Measurements from ENCODE around the gene PNPLA2. TPM values are rescaled to one million over a fixed set of nuclear protein-coding genes. Genes with fewer than 3 reads are reported as not detected.

PNPLA2 gene
- total and polyA plus RNA-seq, 2 of the 8 experiments (the other 6 are each of a cell fraction or from before 2014, with no cell fraction given): 30.9 to 62.1 TPM

DNA sequence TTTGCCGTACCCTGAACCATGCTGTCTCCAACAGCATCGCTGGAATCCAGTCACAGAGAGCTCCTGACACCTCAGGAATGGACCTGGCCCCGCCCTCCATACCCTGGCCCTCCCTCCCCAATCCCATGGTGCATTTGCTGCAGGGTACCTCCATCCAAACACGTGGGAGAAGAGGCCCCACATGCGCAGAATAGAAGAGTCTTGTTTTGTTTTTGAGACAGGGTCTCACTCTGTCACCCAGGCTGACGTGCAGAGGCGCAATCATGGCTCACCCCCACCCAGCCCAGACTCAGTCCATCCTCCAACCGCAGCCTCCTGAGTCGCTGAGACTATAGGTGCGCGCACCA, 2.3 kb upstream of the PNPLA2 start:
- Histone ChIP-seq H4K91ac (replicated peaks; ENCODE audit: insufficient read length, low read length) (no peak overlapping the region), H3K4me1 (replicated peaks in 1 of 4; ENCODE audit: control insufficient read depth in 3 of 4, insufficient read depth in 4 of 4, low read length in 3 of 4) (peaks cover 0 to 15% (median 10%) of the 10 kb centered on the region in 4 experiments; a peak in 5 of 7 replicates), H3K27me3 (replicated peaks in 1 of 4; ENCODE audit: control insufficient read depth in 3 of 4, extremely low read depth in 1 of 4, insufficient read depth in 3 of 4, low read length in 3 of 4) (no peaks in the 10 kb centered on the region; a peak in 2 of 7 replicates), H2BK15ac (ENCODE audit: low read length) (no peak overlapping the region), H2BK5ac (ENCODE audit: low read depth, low read length) (0 out of 2 replicates have a peak overlapping the region, but pooled peaks have one; percentile 2), H3K18ac (ENCODE audit: extremely low read depth, low read length) (no peak overlapping the region), H3K23ac (ENCODE audit: insufficient read length) (no peak overlapping the region), H4K8ac (ENCODE audit: extremely low read depth, insufficient read depth, low read length) (no peak overlapping the region; the same call in 1 of the 2 replicates), H3K14ac (ENCODE audit: insufficient read length) (no peak overlapping the region), H2AFZ (ENCODE audit: low read length) (no peak overlapping the region), H3K79me2 (ENCODE audit: control insufficient read depth in 1 of 2, insufficient read depth in 2 of 2, low read length in 2 of 2) (peaks cover 0 to 15% of the 10 kb centered on the region in 2 experiments; a peak in 2 of 4 replicates), H4K5ac (ENCODE audit: insufficient read length, low read depth, low read length) (no peak overlapping the region), H3K56ac (replicated peaks; ENCODE audit: insufficient read length, low read depth, low read length) (no peak overlapping the region), H3K79me1 (ENCODE audit: low read depth, low read length) (peaks cover 5% of the 10 kb centered on the region), H3K4me2 (ENCODE audit: insufficient read depth in 1 of 2, low read depth in 2 of 2, low read length in 2 of 2) (no peak overlapping the region), H2BK20ac (ENCODE audit: low read length) (no peak overlapping the region), H3K4me3 (ENCODE audit: extremely low read depth in 1 of 4, insufficient read depth in 2 of 4, low read depth in 3 of 4, low read length in 4 of 4) (no peak overlapping the region), H2BK12ac (ENCODE audit: low read depth, low read length) (no peak overlapping the region; the same call in 1 of the 2 replicates), H3K4ac (replicated peaks; ENCODE audit: insufficient read length, low read depth, low read length) (no peak overlapping the region), H4K20me1 (replicated peaks in 1 of 2; ENCODE audit: control insufficient read depth in 1 of 2, insufficient read depth in 2 of 2, low read length in 2 of 2) (peaks cover 10 to 23% of the 10 kb centered on the region in 2 experiments), H3K9ac (replicated peaks in 1 of 4; ENCODE audit: extremely low read depth in 1 of 4, low read depth in 3 of 4, low read length in 3 of 4) (no peak overlapping the region), H3K27ac (ENCODE audit: low read depth, low read length) (no peak overlapping the region), H2BK120ac (replicated peaks; ENCODE audit: low read depth, low read length) (no peak overlapping the region), H3K36me3 (ENCODE audit: control insufficient read depth in 2 of 4, insufficient read depth in 4 of 4, low read length in 3 of 4) (peaks cover 15 to 23% (median 19%) of the 10 kb centered on the region in 4 experiments), H3K9me3 (ENCODE audit: insufficient read depth in 2 of 2, low read depth in 1 of 2, low read length in 1 of 2) (no peaks in the 10 kb centered on the region), H2AK5ac (ENCODE audit: low read depth, low read length) (no peak overlapping the region), H3K23me2 (ENCODE audit: low read depth, low read length) (peaks cover 8% of the 10 kb centered on the region; the same call in 1 of the 2 replicates)
- WGBS, 2 experiments (ENCODE audit: extremely low coverage in 1 of 2, insufficient coverage in 1 of 2, insufficient read length in 1 of 2, insufficient replicate concordance in 2 of 2, low coverage in 1 of 2, low lambda C conversion rate in 2 of 2, missing lambda C conversion rate in 1 of 2): 81% methylated on average over 11 of the region's 11 CpGs; no CpG with 5 or more reads in 1 of the 2 experiments
- TF ChIP-seq RNF2 (IDR thresholded peaks at IDR 0.05; ENCODE audit: borderline replicate concordance, low read depth, low read length, missing control alignments, poor library complexity, severe bottlenecking): no peak
- TF ChIP-seq, protein P1, sequence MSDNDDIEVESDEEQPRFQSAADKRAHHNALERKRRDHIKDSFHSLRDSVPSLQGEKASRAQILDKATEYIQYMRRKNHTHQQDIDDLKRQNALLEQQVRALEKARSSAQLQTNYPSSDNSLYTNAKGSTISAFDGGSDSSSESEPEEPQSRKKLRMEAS (IDR thresholded peaks at IDR 0.05): peak; percentile 53; the same call in 1 of the 2 replicates
- no peak for DNase-seq (ENCODE audit: low read depth in 1 of 2, low spot score in 2 of 2)
- no peak for FAIRE-seq
- POLR2A ChIA-PET (ENCODE audit: partially characterized antibody): interaction anchor here (1.6 to 53.0 kb wide), 4 partner anchors 5 to 88 kb away, joined by 3 to 1917 read pairs (median 960); partner anchors contain the start of genes CD151, CEND1, CRACR2B and PIDD1
- CTCF ChIA-PET (ENCODE audit: partially characterized antibody): interaction anchor here (0.9 to 1.4 kb wide), 5 partner anchors 12 to 32 kb away, joined by 3 to 6 read pairs (median 4); partner anchors contain the start of gene PIDD1

Data from H1 (cell line).